ENCODE measurements around the gene ARAP3. TPM values are rescaled to one million over a fixed set of nuclear protein-coding genes. Genes with fewer than 3 reads are reported as not detected.

ARAP3 gene
- total RNA-seq, 1 donor from 2014 or later = 39.2 TPM

GRCh38 chr5:141650851-141651727 is 30.9 kb downstream of the ARAP3 start, which contains the start of gene FCHSD1:
Gene FCHSD1 (minus strand): TSS chr5:141651418. CDS start chr5:141651368, 50 bp downstream.
- no peaks in the 10 kb centered on the region for H3K9me3 Mint-ChIP-seq
- no peaks in the 10 kb centered on the region for H3K27me3 Mint-ChIP-seq (ENCODE audit: low read depth)
- peaks cover 10% of the 10 kb centered on the region for H3K4me1 Mint-ChIP-seq
- DNase-seq (ENCODE audit: low read depth, low spot score) = peak; percentile 84
- H3K36me3 Mint-ChIP-seq (ENCODE audit: low read depth) = peaks cover 5% of the 10 kb centered on the region
- peak within 1 kb of the TSS; percentile 76 for H3K27ac Mint-ChIP-seq (ENCODE audit: unreplicated experiment)
- no peak for TF ChIP-seq CTCF (conservative IDR thresholded peaks at IDR 0.05)
- H3K4me3 Mint-ChIP-seq = peak within 1 kb of the TSS; percentile 96

- Mint-ChIP-seq H3K27ac (ENCODE audit: unreplicated experiment) (peak overlapping the region; percentile 38), H3K4me1 (peaks cover 10% of the 10 kb centered on the region), H3K9me3 (no peaks in the 10 kb centered on the region), H3K4me3 (peak overlapping the region; percentile 96), H3K36me3 (ENCODE audit: low read depth) (peaks cover 2% of the 10 kb centered on the region), H3K27me3 (ENCODE audit: low read depth) (no peaks in the 10 kb centered on the region)
- no peak for DNase-seq (ENCODE audit: low read depth, low spot score)
- TF ChIP-seq CTCF (conservative IDR thresholded peaks at IDR 0.05) = no peak
Observed at GRCh38 chr5:141649972-141650371, 32.1 kb downstream of the ARAP3 start.

GRCh38 chr5:141649056-141649688 is 32.9 kb downstream of the ARAP3 start:
- Mint-ChIP-seq H3K36me3 (ENCODE audit: low read depth) (peaks cover under 1% of the 10 kb centered on the region), H3K9me3 (no peaks in the 10 kb centered on the region), H3K27ac (ENCODE audit: unreplicated experiment) (no peak overlapping the region), H3K4me1 (peaks cover 10% of the 10 kb centered on the region), H3K27me3 (ENCODE audit: low read depth) (no peaks in the 10 kb centered on the region), H3K4me3 (peak overlapping the region; percentile 96)
- no peak for TF ChIP-seq CTCF (conservative IDR thresholded peaks at IDR 0.05)
- DNase-seq (ENCODE audit: low read depth, low spot score) = no peak

GRCh38 chr5:141647851-141648250 is 34.2 kb downstream of the ARAP3 start:
- no peak overlapping the region for H3K27ac Mint-ChIP-seq (ENCODE audit: unreplicated experiment)
- H3K27me3 Mint-ChIP-seq (ENCODE audit: low read depth) = no peaks in the 10 kb centered on the region
- no peaks in the 10 kb centered on the region for H3K9me3 Mint-ChIP-seq
- TF ChIP-seq CTCF (conservative IDR thresholded peaks at IDR 0.05) = no peak
- no peak for DNase-seq (ENCODE audit: low read depth, low spot score)
- peaks cover 10% of the 10 kb centered on the region for H3K4me1 Mint-ChIP-seq
- no peaks in the 10 kb centered on the region for H3K36me3 Mint-ChIP-seq (ENCODE audit: low read depth)
- H3K4me3 Mint-ChIP-seq = no peak overlapping the region

- TF ChIP-seq CTCF (conservative IDR thresholded peaks at IDR 0.05) = no peak
Observed at GRCh38 chr5:141647242-141647641, 34.8 kb downstream of the ARAP3 start.

More at GRCh38 chr5:141647242-141647641, 34.8 kb downstream of the ARAP3 start:
- Mint-ChIP-seq H3K27me3 (ENCODE audit: low read depth) (no peaks in the 10 kb centered on the region), H3K27ac (ENCODE audit: unreplicated experiment) (no peak overlapping the region), H3K36me3 (ENCODE audit: low read depth) (no peaks in the 10 kb centered on the region), H3K4me3 (no peak overlapping the region), H3K4me1 (peaks cover 8% of the 10 kb centered on the region), H3K9me3 (no peaks in the 10 kb centered on the region)
- no peak for DNase-seq (ENCODE audit: low read depth, low spot score)
